Sigmoid colon (tissue), 4 donors: Measurements from ENCODE around the gene ATP13A5.

Experiments
- EP300 ChIP-seq, 4 donors: sonication (generic); formaldehyde crosslinking; IDR thresholded peaks; one replicate each; pipeline ENCODE4 v1.6.1; 2017; ENCODE audit warnings: antibody characterized with exemption in 4 of 4
- TF ChIP-seq, protein P1 (sequence below), 4 experiments: fragments of 450-650 bp in 3 of 4; fragments of 200-600 bp in 1 of 4; IDR thresholded peaks; one replicate each; pipeline ENCODE4 v1.5.1; 2016 to 2019; ENCODE audit warnings: antibody characterized with exemption in 4 of 4, mild to moderate bottlenecking in 3 of 4, moderate library complexity in 2 of 4

DNA sequence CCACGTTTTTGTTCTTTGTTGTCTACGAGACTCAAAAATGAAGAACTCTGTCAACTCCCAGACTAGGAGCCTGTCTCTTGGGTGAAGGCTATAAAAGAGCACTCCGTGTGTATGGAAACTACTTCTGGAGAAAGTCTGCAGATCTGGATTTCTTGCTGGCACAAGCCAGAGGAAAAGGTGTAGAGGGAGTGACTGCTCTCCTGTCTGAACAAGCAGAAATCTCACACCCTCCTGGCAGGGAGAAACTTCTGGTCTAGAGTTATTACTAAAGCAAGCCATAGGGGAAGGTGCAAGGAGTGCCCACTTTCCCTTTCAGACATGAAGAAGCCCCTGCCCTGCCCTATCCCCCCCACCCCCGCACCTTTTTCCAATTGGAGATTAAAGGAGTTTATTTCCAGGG, 128.1 kb downstream of the ATP13A5 start:
- TF ChIP-seq, protein P1, sequence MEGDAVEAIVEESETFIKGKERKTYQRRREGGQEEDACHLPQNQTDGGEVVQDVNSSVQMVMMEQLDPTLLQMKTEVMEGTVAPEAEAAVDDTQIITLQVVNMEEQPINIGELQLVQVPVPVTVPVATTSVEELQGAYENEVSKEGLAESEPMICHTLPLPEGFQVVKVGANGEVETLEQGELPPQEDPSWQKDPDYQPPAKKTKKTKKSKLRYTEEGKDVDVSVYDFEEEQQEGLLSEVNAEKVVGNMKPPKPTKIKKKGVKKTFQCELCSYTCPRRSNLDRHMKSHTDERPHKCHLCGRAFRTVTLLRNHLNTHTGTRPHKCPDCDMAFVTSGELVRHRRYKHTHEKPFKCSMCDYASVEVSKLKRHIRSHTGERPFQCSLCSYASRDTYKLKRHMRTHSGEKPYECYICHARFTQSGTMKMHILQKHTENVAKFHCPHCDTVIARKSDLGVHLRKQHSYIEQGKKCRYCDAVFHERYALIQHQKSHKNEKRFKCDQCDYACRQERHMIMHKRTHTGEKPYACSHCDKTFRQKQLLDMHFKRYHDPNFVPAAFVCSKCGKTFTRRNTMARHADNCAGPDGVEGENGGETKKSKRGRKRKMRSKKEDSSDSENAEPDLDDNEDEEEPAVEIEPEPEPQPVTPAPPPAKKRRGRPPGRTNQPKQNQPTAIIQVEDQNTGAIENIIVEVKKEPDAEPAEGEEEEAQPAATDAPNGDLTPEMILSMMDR (IDR thresholded peaks at IDR 0.05): no peak
- TF ChIP-seq EP300 (IDR thresholded peaks at IDR 0.05): no peak
